ENCODE data around the gene GSTM3.
"Not testable (repeated sequence)": the region's sequence is repeated elsewhere in the genome, so short reads cannot be mapped to it uniquely, and the experiment has no call there.

Gene GSTM3

DNA sequence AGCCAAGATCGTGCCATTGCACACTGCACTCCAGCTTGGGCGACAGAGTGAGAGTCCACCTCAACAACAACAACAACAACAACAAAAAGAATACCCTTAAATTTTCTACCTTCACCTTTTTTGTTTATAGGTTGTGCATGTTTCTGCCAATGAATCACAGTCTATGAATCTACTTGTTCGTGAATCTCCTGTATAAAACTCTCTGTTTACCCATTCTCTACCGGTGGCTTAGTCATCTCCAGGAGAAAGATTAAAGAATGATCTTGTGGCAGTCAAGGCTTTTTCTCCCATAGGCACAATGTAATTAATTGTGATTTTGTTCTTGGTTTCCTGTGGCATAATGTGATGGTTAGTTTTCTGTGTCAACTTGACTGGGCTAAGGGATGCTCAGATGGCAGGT lies 43.0 kb downstream of the GSTM3 start:
- DNase-seq (ENCODE audit: low spot score) = not testable (repeated sequence)

DNA sequence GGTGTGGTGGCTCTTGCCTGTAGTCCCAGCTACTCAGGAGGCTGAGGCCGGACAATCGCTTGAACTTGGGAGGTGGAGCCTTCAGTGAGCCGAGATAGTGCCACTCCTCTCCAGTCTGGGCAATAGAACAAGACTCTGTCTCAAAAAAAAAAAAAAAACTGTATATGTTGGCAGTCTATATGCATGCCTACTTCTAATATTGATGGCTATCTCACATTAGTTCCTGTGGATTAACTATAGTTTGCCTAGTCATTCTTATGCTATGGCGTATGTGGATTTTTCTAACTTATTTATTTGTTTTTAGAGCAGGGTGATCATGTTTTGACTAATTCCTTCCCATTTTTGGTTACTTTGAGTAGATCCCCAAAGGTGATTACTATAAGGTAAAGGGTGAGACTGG lies 43.8 kb downstream of the GSTM3 start:
- no peak for DNase-seq (ENCODE audit: low spot score)

DNA sequence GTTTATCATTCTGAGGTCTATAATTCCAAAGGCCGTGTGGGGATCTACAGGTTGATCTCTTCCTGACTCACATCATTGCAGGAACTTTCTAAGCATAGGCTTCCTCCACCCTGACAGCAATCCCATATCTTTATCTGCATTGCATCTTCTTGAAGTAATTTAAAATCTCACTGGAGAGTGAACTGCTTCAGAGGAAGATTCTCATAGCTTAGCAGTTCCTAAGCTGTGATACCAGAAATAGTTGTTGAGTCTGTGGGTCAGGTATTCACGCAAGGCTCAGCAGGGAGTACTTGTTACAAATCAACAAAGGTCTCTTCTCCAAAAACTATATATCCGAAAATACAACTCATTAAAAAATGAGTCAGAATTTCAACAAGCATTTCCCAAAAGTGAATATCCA lies 45.7 kb downstream of the GSTM3 start:
- DNase-seq (ENCODE audit: low spot score) = not testable (repeated sequence)

DNA sequence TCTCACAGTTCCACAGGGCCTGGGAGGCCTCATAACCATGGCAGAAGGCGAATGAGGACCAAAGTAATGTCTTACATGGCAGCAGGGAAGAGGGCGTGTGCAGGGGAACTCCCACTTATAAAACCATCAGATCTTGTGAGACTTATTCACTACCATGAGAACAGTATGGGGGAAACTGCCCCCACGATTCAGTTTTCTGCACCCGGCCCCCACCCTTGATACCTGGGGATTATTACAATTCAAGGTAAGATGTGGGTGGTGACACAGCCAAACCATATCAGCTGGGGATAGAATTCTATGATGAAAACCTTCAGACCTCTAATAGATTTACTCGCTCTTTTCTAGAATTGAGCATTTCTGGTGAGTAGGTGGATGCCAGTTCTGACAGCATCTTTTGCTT lies 46.4 kb downstream of the GSTM3 start:
- peak; percentile 57 for DNase-seq (ENCODE audit: low spot score)

GRCh38 chr1:109691759-109692158 lies 49.1 kb downstream of the GSTM3 start:
- DNase-seq (ENCODE audit: low spot score) = no peak

DNA sequence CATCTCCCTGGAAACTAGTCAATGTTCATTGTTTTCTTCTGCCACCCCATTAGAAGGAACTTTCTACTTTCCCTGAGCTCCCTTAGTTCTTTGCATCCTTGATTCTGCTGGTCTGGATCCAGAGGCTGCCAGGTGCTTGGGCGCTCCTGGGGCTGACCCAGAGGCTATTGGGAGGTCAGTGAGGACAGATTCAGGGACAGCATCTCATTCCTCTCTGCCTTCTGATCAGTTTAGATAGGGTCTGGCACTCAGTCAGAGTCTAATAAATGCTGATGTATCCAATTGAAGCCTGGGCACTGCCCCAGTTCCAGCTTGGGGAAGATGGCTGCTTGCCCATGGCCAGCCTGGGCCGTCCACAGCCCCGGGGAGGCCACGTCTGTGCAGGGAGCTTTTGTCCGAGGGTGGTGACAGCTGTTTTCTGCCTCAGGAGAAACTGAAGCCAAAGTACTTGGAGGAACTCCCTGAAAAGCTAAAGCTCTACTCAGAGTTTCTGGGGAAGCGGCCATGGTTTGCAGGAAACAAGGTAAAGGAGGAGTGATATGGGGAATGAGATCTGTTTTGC lies 50.9 kb downstream of the GSTM3 start:
- peak; percentile 52 for DNase-seq (ENCODE audit: low spot score)

DNA sequence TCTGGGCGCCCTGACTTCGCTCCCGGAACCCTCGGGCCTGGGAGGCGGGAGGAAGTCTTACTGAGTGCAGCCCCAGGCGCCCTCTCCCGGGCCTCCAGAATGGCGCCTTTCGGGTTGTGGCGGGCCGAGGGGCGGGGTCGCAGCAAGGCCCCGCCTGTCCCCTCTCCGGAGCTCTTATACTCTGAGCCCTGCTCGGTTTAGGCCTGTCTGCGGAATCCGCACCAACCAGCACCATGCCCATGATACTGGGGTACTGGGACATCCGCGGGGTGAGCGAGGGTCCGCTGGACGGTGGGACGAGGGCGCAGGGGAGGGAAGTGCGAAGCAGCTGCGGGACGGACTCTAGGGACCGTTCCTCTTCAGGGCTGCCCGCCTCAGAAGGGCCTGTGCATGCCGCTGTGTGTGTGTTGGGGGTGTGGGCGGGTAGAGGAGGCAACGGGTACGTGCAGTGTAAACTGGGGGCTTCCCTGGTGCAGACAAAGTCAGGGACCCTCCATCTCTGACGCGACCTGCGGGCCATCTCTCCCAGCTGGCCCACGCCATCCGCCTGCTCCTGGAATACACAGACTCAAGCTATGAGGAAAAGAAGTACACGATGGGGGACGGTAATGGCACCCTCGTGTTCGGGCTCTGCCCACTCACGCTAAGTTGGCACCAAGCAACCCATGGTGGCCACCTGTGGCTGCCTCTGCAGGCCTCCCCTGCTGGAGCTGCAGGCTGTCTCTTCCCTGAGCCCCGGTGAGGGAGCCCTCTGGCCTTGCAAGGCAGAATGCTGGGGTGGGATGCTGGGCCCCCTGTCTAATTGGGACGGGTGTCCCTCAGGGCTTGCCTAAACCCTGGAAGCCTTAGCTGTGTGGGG lies 53.0 kb downstream of the GSTM3 start, which contains the start of gene GSTM1:
TSS of gene GSTM1 (plus strand) at position 177 of the 859 bp plus-strand sequence. CDS start at position 234, 57 bp downstream.
- peak; percentile 90 for DNase-seq (ENCODE audit: low spot score)

GRCh38 chr1:109687109-109687508 lies 53.7 kb downstream of the GSTM3 start:
- not testable (repeated sequence) for DNase-seq (ENCODE audit: low spot score)

DNA sequence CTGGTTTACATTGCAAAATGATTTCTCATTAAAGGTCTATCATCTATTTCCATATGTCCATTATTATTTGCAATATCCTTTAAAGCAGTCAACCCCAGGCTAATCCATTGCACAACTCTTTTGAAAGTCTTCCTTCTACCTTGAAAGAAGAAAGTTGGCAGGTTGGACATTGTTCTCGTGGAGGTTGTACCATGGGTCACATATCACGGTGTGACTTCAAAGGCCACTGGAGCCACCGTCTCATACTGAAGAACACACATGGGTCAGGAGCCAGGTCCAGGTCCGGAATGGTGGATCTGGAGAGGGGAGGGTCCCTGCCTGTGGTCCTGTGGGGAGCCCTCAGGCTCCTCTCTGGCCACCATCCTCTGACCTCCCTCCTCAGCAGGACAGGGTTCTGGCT lies 54.9 kb downstream of the GSTM3 start:
- not testable (repeated sequence) for DNase-seq (ENCODE audit: low spot score)

DNA sequence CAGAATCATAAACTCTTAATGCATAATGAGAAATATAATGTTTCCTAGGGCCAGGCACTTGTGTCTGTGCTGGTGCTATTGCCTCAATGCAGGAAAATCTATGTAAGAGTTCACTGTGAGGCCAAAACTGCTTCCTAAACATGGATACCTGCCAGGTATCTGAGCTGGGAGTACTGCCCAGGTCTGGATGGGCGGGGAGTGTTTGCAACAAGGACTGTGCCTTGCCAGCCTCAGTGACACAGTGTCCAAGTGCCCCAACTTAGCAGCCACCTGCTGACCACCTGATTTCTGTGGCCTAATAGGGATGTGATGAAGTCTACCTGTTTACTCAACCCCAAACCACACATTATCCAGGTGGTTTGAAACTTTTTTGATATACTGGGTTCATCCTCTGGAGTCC lies 55.4 kb downstream of the GSTM3 start:
- not testable (repeated sequence) for DNase-seq (ENCODE audit: low spot score)

DNA sequence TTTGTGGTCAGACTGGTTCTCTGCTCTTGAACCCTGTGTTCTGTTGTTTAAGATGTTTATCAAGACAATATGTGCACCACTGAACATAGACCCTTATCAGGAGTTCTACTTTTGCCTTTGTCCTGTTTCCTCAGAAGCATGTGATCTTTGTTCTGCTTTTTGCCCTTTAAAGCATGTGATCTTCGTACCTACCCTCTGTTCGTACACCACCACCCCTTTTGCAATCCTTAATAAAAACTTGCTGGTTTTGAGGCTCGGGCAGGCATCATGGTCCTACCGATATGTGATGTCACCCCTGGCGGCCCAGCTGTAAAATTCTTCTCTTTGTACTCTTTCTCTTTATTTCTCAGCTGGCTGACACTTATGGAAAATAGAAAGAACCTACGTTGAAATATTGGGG lies 56.1 kb downstream of the GSTM3 start:
- not testable (repeated sequence) for DNase-seq (ENCODE audit: low spot score)

Data from putamen (tissue), 1 donor.